Activated naive CD8-positive, alpha-beta T cell treated with anti-CD3 and anti-CD28 coated beads for 36 hours (primary cell): ENCODE data around the gene CIROP. TPM values are rescaled to one million over a fixed set of nuclear protein-coding genes. Genes with fewer than 3 reads are reported as not detected.

Experiments
- DNase-seq: peaks from one replicate; pipeline ENCODE4 v3.0.0; 2021
- H3K27ac Mint-ChIP-seq: one replicate; pipeline ENCODE4 v1.8.0; 2022; ENCODE audit warnings: mild to moderate bottlenecking, moderate library complexity, mixed read lengths
- H3K27me3 Mint-ChIP-seq: one replicate; pipeline ENCODE4 v1.8.0; 2022; ENCODE audit warnings: mild to moderate bottlenecking, mixed read lengths
- H3K36me3 Mint-ChIP-seq: one replicate; pipeline ENCODE4 v1.8.0; 2021; ENCODE audit warnings: mild to moderate bottlenecking, mixed read lengths
- H3K4me1 Mint-ChIP-seq: one replicate; pipeline ENCODE4 v1.8.0; 2021; ENCODE audit warnings: mixed read lengths
- H3K4me3 Mint-ChIP-seq: one replicate; pipeline ENCODE4 v1.8.0; 2022; ENCODE audit warnings: mild to moderate bottlenecking, moderate library complexity, mixed read lengths
- H3K9me3 Mint-ChIP-seq: one replicate; pipeline ENCODE4 v1.8.0; 2022; ENCODE audit warnings: mixed read lengths
- total RNA-seq, 2 experiments: library from RNA; stranded (reverse); gene quantifications; one replicate each; pipeline ENCODE4 v1.2.3, GENCODE V29; 2021

The CIROP gene
- total RNA-seq, 2 experiments from 2014 or later, result not detected

DNA sequence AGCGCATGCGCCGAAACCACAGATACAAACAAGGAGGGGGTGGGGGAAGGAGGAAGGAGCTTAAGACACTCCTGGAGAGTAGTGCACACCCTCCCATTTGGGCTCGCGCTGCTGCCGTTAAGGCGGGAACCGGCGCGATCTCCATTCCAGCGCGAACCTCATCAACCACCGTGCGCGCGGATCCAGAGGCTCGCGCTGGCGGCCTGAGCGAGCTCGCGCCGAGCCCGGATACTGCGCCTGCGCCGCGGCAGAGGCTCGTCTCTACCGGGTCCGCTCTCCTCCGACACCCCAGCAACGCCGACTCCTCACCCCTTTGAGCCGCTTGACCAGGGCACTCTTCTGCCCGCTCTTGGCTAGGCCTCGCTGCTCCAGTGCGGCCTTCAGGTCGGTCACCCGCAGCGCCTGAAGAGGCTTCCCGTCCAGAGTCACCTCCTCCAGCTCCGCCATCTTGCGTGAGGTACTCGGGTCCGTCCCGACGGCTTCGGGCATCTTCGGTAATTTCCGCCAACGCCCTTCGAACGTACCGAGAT is 10.1 kb downstream of the CIROP start, which contains the start of gene ACIN1:
ACIN1 (minus strand) TSS at position 471 of the 530 bp plus-strand sequence; CDS start at position 447, 24 bp downstream.
- DNase-seq, result peak; percentile 80
- no peaks in the 10 kb centered on the region for H3K27me3 Mint-ChIP-seq
- peaks cover 32% of the 10 kb centered on the region for H3K4me1 Mint-ChIP-seq
- no peak within 1 kb of the TSS for H3K4me3 Mint-ChIP-seq
- no peak within 1 kb of the TSS for H3K27ac Mint-ChIP-seq
- no peaks in the 10 kb centered on the region for H3K9me3 Mint-ChIP-seq
- peaks cover 33% of the 10 kb centered on the region for H3K36me3 Mint-ChIP-seq

DNA sequence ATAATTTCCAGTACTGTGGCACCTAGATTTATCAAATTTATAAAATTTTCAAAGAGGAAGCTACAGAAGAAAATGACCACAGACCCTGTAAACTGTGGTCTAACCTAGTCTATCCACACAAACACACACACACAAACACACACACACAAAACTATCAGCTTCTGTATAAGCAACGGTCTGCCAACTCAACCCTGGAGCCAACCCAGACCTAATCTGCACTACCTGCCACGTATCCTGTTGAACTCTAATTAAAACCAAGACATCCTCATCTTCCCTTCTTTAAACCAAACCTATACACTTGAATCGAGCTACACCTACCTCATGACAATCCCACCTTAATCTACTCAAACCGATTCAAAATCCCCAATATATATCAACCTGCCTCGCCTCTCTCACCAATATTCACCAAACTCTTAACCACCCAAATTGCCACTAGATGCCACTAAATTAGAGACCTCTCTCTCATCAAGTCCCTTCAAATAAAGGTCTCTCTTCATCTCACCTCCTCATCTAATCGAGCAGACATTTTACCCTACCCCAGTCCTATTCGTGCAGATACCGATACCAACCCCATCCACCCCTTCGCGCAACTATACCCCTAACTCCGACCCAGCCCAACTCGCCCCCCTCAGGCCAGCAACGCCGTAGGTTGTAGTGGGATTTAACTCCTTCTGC is 10.7 kb downstream of the CIROP start:
- Mint-ChIP-seq H3K27ac (no peak overlapping the region), H3K9me3 (no peaks in the 10 kb centered on the region), H3K4me3 (no peak overlapping the region), H3K4me1 (peaks cover 36% of the 10 kb centered on the region), H3K36me3 (peaks cover 35% of the 10 kb centered on the region), H3K27me3 (no peaks in the 10 kb centered on the region)
- DNase-seq, result no peak

DNA sequence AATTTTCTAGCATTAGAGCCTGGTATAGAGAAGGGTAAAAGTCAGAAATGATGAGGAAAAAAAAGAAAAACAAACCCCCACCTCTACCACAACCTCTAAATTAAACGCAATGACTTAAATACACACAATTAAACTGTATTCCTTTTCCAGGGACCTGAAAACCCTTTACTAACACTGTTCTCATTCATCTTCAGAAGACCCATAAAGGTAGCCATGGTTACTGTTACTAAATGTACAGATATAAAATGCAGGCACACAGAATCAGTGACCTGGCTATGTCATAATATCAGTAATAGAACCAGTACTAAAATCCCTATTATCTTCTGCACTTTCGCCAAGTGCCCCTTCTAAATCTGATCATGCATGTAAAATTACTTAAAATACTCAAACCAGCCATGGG is 11.3 kb downstream of the CIROP start:
- H3K9me3 Mint-ChIP-seq, result no peaks in the 10 kb centered on the region
- peaks cover 34% of the 10 kb centered on the region for H3K36me3 Mint-ChIP-seq
- no peak overlapping the region for H3K4me3 Mint-ChIP-seq
- DNase-seq, result no peak
- H3K27ac Mint-ChIP-seq, result no peak overlapping the region
- H3K4me1 Mint-ChIP-seq, result peaks cover 36% of the 10 kb centered on the region
- H3K27me3 Mint-ChIP-seq, result no peaks in the 10 kb centered on the region

DNA sequence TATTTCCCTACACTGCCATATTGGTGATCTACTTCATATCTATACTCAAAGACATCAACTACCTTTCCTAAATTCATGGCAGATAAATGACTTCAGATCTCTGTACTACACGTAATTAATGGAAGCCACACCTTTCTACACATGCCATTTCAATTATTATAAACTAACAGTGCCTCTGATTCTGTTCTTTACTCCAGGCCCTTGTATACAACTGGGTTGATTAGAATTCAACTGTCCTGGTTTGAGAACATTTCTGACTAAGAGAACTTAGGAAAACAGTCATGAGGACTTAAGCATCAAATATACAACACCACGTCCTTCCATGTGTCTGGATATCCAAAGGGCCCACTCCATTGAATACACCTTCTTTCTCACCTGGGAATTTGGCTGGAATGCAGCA is 11.7 kb downstream of the CIROP start:
- no peaks in the 10 kb centered on the region for H3K9me3 Mint-ChIP-seq
- no peak for DNase-seq
- H3K4me3 Mint-ChIP-seq, result no peak overlapping the region
- no peak overlapping the region for H3K27ac Mint-ChIP-seq
- peaks cover 38% of the 10 kb centered on the region for H3K4me1 Mint-ChIP-seq
- H3K27me3 Mint-ChIP-seq, result no peaks in the 10 kb centered on the region
- peaks cover 30% of the 10 kb centered on the region for H3K36me3 Mint-ChIP-seq

DNA sequence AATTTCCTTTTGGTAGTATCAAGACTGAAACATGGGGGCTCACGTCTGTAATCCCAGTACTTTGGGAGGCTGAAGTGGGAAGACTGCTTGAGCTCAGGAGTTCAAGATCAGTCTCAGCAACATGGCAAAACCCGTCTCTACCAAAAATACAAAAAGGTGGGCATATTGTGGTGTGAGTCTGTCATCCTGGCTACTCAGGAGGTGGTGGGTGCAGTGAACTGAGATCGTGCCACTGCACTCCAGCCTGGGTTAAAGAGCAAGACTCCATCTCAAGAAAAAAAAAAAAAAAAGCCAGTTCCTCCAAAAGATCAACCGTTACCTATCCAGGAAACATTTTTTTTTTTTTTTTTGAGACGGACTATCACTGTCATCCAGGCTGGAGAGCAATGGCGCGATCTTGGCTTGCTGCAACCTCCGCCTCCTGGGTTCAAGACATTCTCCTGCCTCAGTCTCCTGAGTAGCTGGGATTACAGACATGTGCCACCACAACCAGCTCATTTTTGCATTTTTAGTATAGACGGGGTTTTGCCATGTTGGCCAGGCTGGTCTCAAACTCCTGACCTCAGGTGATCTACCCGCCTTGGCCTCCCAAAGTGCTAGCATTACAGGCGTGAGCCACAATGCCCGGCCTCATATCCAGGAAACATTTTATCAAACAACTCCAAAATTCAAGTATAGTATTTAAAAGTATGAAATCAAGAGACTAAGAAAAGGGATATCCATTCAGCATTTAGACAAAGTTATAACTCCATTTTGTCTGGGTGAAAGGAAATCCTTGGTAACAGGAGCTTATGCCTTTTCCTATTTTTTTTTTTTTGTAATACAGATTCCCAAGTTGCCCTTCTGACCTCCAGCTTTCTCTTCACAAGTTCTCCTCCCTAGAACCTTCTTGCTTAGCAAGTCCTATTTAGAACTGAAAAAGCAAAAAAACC is 13.2 kb downstream of the CIROP start:
- Mint-ChIP-seq H3K36me3 (peaks cover 26% of the 10 kb centered on the region), H3K27ac (peak overlapping the region; percentile 28), H3K4me1 (peaks cover 34% of the 10 kb centered on the region), H3K9me3 (no peaks in the 10 kb centered on the region), H3K27me3 (no peaks in the 10 kb centered on the region), H3K4me3 (no peak overlapping the region)
- DNase-seq, result no peak

DNA sequence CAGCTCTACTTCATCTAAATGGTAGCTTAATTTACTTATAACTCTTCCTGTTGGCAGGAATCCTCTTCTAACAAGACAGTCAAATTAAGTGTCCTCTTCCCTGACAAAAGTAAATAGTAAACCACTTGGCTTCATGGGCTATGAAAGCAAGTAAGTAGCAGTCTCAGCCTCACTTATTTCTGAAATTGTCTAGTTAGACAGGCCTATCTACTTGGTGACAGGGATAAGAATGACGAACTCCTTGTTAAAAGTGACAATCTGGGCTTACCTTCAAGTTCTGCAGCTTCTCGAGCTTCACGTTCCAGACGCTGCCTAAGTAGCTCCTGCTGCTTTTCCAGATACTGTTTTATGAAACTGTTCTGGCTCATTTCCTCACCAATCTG is 14.5 kb downstream of the CIROP start:
- Mint-ChIP-seq H3K4me3 (no peak overlapping the region), H3K4me1 (peaks cover 40% of the 10 kb centered on the region), H3K9me3 (no peaks in the 10 kb centered on the region), H3K36me3 (peaks cover 26% of the 10 kb centered on the region), H3K27me3 (no peaks in the 10 kb centered on the region), H3K27ac (peak overlapping the region; percentile 43)
- DNase-seq, result no peak

- H3K36me3 Mint-ChIP-seq, result peaks cover 26% of the 10 kb centered on the region
- no peaks in the 10 kb centered on the region for H3K27me3 Mint-ChIP-seq
- H3K4me3 Mint-ChIP-seq, result no peak overlapping the region
- H3K27ac Mint-ChIP-seq, result peak overlapping the region; percentile 55
- DNase-seq, result no peak
- H3K4me1 Mint-ChIP-seq, result peaks cover 43% of the 10 kb centered on the region
- H3K9me3 Mint-ChIP-seq, result no peaks in the 10 kb centered on the region
These were observed 15.1 kb downstream of the CIROP start for GRCh38 chr14:23089498-23090253.

GRCh38 chr14:23086565-23086964 is 18.2 kb downstream of the CIROP start:
- no peaks in the 10 kb centered on the region for H3K9me3 Mint-ChIP-seq
- no peaks in the 10 kb centered on the region for H3K27me3 Mint-ChIP-seq
- no peak overlapping the region for H3K27ac Mint-ChIP-seq
- H3K36me3 Mint-ChIP-seq, result peaks cover 18% of the 10 kb centered on the region
- no peak for DNase-seq
- no peak overlapping the region for H3K4me3 Mint-ChIP-seq
- peaks cover 30% of the 10 kb centered on the region for H3K4me1 Mint-ChIP-seq

DNA sequence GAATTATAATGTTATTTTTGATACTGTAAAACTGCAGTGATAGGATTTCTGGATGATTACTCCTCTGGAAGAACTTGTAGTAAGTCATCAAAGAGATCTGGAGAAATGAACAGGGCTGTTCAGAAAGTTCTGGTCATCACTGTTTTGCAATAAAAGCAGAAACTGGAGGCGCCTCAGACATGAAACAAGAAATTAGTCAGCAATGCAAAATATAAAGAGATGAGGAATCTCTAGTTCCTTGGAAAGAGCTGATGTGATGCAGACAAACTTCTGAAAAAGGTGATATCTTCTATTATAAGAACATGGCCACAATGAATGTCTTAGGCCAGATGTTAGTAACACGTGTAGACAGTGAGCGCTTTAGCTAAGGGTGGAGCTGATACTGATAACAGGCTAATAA is 19.3 kb downstream of the CIROP start:
- H3K9me3 Mint-ChIP-seq, result no peaks in the 10 kb centered on the region
- DNase-seq, result no peak
- H3K27me3 Mint-ChIP-seq, result no peaks in the 10 kb centered on the region
- H3K27ac Mint-ChIP-seq, result peak overlapping the region; percentile 28
- no peak overlapping the region for H3K4me3 Mint-ChIP-seq
- peaks cover 29% of the 10 kb centered on the region for H3K4me1 Mint-ChIP-seq
- H3K36me3 Mint-ChIP-seq, result peaks cover 16% of the 10 kb centered on the region

GRCh38 chr14:23080474-23080873 is 24.3 kb downstream of the CIROP start:
- Mint-ChIP-seq H3K27ac (peak overlapping the region; percentile 59), H3K9me3 (no peaks in the 10 kb centered on the region), H3K36me3 (no peaks in the 10 kb centered on the region), H3K4me1 (peaks cover 6% of the 10 kb centered on the region), H3K27me3 (no peaks in the 10 kb centered on the region), H3K4me3 (no peak overlapping the region)
- DNase-seq, result no peak

GRCh38 chr14:23079716-23080115 is 25.1 kb downstream of the CIROP start:
- Mint-ChIP-seq H3K9me3 (no peaks in the 10 kb centered on the region), H3K4me1 (peaks cover 2% of the 10 kb centered on the region), H3K36me3 (peaks cover 2% of the 10 kb centered on the region), H3K4me3 (no peak overlapping the region), H3K27ac (no peak overlapping the region), H3K27me3 (no peaks in the 10 kb centered on the region)
- DNase-seq, result no peak

- DNase-seq, result no peak
- H3K4me3 Mint-ChIP-seq, result no peak overlapping the region
- no peak overlapping the region for H3K27ac Mint-ChIP-seq
- H3K36me3 Mint-ChIP-seq, result peaks cover 2% of the 10 kb centered on the region
- no peaks in the 10 kb centered on the region for H3K4me1 Mint-ChIP-seq
- no peaks in the 10 kb centered on the region for H3K27me3 Mint-ChIP-seq
- no peaks in the 10 kb centered on the region for H3K9me3 Mint-ChIP-seq
These were observed 26.1 kb downstream of the CIROP start for GRCh38 chr14:23078692-23079116.

DNA sequence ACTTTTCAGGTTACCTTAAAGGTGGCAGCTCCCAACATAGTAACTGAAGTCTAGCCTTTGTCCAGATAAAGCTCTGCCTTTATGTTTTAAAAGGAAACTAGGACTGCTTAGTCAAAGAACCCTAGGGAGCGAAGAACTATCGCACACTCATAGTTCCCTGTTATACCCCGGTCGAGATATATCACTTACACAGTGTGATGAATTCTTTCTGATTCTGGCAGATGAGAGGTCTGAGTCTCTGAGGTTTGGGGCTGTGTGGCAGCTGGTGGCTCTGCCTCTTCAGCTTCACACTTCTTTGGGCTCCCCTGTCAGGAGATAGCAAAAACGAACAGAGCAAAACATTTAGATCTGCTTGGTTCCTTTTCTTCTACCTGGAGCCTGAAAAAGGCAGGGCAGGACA is 26.8 kb downstream of the CIROP start:
- no peak for DNase-seq
- H3K27ac Mint-ChIP-seq, result peak overlapping the region; percentile 54

DNA sequence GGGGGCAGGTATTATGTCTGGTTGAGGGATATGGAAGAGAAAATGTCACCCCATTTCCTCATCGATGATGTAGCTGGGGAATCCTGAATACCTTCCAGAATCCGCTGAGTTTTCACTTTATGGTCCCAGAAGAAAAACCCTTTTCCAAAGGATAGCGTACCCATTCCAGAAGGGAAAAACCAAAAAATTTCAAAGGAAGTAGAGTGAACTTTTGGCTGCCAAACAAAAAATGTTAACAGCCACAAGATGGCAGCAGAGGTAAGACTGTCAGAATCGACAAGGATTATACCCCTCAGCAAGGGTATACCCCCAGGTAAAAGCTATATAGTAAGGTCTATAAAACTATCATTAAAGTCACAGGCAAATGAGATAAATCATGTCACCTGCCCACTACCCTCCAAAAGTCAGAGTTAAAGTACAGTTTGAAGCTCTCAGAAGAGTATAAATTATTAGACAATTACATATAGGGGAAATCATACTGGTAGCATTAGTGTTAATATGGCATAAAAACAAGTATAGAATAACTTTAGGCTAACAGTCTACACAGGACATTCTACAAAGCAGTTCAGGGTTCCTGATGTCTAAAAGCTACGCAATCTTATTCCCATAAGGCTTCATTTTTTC is 27.9 kb downstream of the CIROP start:
- DNase-seq, result no peak
- Mint-ChIP-seq H3K27ac (no peak overlapping the region), H3K4me3 (no peak overlapping the region), H3K4me1 (peaks cover 5% of the 10 kb centered on the region), H3K36me3 (peaks cover 10% of the 10 kb centered on the region), H3K9me3 (no peaks in the 10 kb centered on the region), H3K27me3 (no peaks in the 10 kb centered on the region)

More for the DNA sequence above, 26.8 kb downstream of the CIROP start:
- Mint-ChIP-seq H3K36me3 (peaks cover 2% of the 10 kb centered on the region), H3K27me3 (no peaks in the 10 kb centered on the region), H3K4me1 (no peaks in the 10 kb centered on the region), H3K4me3 (no peak overlapping the region), H3K9me3 (no peaks in the 10 kb centered on the region)
